ENCODE data around the gene SPTBN2.

SPTBN2 gene

DNA sequence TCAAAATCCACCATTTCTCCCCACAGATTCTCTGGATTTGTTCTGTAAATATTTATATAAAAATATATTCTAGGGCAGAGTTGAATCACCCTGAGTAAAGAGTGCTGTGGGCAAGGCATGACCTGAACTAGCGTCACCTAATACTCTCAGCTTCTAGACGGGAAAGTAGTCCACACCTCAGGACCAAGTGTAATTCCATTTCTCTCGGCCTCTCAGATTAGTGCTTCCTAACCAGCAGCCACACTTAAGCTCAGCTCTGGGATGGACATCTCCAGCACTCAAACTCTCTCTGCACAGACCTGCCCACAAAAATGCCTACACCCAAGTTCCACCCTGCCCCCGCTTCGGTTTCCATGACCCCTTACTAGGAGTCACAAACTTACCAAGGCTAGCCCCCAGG, 5.3 kb downstream of the SPTBN2 start:
- no peak for DNase-seq

DNA sequence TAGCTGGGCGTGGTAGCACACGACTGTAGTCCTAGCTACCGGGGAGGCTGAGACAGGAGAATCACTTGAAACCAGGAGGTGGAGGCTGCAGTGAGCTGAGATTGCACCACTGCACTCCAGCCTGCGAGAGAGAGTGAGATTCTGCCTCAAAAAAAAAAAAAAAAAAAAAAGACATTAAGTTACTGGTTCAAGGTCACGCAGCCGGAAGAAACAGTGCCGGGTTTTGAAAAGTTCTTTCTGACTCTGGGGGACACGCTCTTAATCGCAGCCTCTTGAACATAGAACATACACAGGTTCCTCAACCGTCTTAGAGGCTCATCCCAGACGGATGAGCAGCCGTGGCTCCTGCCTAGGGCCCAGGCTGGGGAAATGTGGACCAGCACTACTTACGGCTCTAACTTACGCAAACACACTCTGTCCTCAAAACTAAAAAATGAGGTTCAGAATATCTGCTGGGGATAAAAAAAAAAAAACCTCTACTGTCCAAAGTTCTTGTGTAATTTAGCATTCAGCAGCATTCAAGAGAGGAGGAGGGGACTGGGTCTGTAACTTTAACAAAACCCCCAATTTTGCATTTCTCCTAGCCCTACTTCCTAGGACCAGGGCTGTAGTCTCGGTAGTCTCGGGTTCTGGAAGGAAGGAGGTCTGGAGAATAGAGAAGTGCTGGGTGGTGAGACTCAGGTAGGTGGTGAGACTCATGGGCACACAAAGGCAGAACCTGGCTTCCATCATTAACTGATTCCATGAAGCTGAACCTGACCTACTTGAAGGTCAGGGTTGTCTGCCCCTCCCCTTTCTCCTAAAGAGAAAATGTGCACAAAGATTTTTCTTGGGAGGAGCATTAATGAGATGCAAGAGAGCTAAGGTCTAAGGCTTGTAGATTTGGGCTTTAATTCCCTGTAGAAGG, 6.0 kb downstream of the SPTBN2 start:
- no peak for DNase-seq

DNA sequence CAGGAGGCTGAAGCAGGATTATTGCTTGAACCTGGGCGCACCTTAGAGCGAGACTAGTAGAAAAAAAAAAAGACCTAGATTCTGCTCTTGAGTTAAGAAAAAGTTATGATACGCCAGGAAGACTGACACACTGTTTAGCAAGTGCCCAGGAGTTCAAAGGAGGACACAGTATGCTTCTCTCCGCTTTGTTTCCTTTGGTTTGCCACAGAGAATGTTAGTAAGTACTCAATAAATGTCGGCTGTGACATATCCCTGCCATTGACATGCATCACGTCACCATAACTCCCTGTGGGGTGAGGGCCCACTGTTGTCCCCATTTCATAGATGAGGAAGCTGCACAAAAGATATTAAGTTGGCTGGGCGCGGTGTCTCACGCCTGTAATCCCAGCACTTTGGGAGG, 7.1 kb downstream of the SPTBN2 start:
- DNase-seq, result no peak

DNA sequence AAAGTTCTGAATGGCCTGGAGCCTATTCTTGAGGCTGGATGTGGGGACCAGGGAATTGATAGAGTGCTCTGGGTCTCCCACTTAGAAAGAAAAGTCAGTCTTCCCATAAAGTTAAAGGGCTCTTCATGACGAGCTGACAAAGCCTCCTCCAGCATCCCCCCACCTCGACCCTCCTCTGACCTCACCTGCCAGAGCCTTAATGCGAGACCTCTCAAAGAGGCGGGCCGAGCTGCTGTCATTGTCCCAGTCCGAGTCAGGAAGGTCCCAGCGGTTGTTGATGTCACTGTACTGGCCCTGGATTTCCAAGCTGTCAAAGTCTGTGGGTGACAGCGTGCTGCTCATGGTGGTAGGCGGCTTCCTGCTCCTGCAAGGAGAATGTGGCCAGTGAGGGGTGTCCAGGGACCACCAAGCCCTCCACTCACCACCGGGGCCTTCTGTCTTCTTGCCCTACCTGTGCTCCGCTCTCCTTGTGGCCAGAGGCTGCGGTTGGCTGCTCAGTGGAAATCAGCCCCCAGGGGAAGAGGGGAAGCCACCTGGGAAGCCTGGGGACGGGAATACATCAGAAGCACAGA, 8.0 kb downstream of the SPTBN2 start:
- DNase-seq, result no peak

DNA sequence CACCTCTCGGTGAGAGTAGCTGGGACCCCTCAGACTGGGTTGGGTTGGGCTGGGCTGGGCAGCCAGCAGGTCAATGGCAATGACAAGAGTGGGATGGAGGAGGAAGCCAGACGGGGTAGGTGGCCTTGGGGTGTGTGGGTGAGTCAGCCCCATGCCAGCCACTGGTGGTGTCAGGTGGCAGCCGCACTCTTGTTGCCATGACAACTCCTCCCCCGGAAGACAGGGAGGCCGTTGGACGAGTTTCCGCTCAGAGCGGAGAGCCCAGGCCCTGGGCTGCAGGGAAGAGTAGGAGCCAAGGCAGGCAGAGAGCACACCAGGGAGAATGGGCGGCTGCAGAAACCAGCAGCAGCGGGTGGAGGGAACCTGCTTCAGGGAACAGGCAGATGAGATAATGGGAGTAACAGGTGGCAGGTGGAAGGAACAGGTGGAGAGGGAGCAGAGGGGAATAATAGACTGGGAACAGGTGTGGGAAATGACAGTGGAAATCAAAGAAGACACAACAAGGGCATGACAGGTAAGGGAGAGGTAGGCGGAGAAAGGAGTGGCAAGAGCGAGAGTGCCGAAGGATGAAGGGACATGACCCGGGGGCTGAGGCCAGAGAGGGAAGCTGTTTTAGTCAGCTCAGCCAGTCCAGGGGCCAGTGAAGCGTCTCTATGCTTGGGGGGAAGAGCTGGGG, 8.7 kb downstream of the SPTBN2 start:
- peak; percentile 86 for DNase-seq

DNA sequence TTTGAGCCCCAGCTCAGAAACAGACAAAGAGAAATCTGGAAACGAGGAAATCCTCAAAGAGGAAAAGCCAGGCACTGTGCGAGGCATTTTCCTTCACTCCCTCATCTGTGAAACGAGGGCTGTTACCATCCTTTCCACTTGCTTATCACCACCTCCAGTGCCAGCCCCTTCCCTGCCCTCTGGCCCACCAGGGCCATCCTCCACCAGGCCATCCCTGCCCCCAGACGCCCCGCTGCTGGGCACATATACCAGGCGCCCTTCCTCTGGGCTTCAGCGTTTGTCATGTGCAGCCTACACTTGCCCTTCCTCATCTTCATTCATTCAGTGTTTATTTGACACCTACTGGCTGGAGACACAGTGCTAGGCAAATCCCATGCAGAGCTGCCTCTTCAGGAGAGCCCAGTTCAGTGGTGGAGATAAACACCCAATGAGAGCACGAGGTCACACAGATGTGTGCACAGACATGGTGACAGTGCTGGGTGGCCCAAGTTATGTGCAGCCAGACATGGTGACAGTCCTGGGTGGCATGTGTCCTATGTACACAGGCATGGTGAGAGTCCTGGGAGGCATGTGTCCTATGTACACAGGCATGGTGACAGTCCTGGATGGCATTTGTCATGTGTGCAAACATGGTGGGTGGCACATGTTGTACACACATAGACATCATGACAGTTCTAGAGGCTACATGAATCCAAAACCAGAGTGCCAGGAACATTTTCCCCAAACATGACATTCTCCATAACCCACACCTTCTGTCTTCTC, 9.7 kb downstream of the SPTBN2 start:
- DNase-seq, result no peak

DNA sequence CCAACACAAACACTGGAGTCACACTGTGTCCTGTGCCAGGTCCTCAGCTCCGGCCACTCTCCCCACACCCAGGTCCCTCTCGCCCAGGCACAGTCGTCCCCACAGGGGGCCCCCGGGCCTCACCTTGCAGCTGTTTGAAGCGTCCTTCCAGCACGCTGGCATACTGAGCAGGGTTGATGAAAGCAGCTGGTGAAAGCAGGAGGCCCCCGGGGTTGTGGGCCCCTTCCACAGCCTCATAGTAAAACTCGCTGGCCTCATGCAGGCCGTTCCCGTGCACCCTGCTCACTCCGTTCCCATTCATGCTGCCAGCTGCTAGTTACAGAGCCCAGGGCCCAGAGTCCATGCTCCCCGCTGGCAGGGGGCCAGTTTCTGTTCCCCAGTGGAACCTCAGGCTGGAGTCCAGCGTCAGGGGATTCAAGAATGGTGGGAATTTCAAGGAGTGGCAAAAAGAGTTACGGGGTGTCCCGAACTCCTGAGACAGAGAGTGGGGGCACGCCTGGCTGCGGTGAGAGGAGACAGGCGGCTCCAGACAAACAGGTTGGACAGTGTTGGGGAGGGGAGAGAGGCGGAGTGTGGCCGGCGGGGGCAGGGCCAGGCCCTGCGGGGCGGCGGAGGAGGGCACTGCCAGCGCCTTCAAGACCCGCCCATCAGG, 10.6 kb downstream of the SPTBN2 start:
- DNase-seq, result no peak

DNA sequence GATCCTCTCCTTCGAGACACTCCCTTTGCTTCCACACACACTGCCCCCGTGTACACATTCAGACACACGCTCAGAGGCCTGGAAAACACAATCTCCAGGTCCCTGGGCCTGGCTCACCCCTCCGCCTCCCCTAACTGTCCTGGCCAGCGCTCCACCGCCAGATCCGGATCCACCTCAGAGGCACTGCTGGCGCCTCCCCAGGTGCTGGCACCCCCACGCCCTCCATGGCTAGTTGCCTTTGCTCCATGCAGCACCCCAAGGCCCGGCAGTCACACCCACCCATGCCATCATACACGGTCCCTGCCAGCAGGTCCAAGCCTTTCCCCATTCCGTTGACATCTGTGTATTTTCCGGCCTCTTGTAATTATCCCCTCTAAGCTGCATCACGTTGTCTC, 11.1 kb downstream of the SPTBN2 start:
- no peak for DNase-seq

DNA sequence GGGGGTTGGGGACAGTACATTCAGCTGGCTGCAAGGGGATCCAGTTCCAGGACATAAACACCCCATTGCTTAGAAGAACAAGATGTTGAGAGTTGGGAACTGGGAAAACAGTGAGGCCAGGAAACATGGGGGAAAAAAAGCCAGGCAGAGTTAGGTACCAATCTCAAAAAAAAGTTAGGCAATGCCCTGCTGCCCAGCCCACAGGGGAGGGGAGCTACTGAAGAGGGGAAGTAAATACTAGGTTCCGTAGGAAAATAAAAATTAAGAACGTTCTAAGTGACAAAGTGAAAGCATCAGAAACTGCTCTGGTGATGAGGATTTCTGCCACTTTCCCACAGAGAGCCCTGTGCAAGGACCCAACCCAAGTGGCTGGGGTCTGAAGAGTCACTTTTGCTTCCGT, 12.0 kb downstream of the SPTBN2 start:
- DNase-seq, result no peak

DNA sequence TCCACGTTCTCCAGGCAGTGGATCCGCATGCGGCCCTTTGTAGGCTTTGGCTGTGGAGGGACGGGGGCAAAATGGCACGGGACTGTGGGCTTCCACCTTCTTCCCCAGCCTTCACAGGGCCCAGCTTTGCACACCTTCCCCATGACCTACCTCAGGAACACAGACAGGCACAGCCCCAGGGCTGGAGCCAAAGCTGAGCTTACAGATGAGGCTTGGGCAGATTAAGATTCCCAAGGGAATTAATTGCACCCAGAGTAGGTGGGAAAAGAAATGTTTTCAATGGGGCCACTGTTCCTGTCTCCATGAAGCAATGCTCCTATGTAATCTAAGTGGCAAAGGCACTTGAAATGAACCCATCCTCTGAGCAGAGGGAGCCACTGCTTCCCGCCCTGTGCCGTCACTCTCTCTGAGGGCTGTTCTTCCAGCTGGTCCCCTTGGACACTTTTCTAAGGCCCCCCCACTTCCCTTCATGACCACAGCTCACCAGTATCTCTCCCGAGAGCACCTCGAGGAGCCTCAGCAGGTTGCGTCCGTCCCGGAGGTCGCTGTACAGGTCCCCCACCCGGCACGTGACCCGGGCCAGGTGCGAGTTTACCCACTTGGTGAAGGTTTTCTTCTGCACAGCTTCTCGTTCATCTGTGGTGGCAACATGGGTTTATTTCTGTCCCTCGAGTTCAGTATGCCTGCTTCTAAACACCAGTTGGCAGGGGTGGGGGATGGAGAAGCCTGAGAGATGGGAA, 13.5 kb downstream of the SPTBN2 start:
- DNase-seq, result no peak

DNA sequence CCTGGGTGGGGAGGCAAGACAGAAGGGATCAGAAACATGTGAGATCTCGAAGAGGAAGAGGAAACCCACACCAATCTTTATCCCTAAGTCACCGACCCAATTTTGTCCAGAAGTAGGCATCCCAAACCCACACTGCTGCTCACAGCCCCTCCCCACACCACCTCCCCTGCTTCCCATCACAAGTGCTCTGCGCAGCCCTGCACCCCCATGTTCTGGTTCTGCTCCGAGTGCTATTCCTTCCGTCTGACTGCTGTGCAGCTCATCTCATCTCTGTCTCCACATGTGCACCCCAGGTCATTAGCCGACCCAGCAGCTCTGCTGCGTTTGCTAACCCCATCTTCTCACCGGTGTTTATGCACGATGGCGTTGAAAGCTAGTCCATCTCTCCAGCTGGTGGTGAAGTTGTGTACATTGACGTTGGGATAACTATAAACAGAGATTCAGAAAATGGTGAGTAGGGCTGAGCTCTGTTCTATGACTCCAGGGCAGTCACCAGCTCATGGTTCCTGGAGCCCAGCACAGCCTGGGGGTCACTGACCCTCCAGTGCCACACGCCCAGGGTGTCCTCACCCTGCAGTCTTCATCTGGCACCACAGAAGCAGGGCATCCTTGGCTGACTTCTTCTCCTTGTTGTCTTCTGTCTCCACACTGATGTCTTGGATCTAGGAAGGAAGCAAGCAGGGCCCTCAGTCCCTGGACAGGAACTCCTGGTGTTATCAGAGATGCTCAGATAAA, 15.1 kb downstream of the SPTBN2 start:
- no peak for DNase-seq

DNA sequence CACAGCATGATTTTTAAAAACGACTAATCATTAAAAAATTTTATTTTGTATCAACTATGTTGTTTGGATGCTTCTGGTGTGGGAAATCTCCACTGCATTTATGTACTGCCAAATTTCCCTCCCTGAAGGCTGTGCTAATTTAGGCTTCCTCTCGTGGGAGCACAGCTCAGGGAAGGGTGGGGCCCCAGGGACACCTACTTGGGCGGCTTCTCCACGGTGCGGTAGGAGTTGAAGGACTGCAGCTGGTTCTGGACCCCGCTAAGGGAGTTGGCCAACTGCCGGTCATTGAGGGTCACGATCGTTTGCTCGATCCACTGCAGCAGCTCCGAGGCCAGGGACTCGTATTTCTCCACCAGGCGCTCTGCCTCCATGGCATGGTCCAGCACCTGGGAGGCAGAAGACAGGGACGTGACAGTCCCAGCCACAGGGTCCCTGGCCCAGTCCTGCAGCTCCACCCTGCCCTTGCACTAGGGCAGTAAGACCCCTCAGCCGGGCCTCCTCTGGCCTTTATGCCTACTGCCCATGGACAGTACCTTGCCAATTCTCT, 18.6 kb downstream of the SPTBN2 start:
- no peak for DNase-seq

DNA sequence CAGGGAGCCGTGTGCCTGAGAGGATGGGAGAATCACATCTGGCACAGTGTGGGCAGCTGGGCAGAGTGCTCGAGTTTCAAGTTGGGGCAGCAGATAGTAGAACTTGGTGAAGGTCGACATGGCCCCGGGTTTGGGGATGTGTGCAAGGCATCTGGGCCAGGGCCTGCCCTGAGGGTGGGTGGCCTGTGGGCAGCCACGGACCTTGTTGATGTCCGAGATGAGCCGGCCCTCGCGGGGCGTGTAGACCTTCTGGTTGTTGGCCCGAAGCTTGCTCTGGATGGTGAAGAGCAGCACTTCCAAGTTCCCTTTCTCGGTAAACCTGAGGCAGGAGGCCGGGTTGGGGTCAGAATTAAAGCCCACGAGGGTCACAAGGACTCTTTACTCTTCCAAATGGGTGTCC, 20.3 kb downstream of the SPTBN2 start:
- no peak for DNase-seq

DNA sequence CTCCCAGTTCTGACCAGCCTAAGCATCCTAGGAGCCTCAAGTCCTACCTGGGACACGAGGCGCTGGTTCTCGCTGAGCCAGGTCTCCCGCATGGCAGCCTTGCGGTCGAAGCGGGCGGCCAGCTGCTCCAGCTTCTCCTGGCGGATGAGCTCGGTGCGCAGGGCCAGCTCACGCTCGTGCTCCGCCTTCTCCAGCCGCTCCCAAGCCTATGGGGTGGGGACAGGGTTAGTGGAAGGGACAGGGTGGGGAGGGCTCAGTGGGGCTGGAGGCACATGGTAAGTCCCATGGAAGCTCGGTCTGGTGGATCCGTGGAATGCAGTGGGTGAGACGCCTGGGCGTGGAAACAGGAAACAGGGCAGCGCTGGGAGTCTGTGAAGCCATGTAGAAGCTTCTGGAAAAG, 20.9 kb downstream of the SPTBN2 start:
- DNase-seq, result no peak

DNA sequence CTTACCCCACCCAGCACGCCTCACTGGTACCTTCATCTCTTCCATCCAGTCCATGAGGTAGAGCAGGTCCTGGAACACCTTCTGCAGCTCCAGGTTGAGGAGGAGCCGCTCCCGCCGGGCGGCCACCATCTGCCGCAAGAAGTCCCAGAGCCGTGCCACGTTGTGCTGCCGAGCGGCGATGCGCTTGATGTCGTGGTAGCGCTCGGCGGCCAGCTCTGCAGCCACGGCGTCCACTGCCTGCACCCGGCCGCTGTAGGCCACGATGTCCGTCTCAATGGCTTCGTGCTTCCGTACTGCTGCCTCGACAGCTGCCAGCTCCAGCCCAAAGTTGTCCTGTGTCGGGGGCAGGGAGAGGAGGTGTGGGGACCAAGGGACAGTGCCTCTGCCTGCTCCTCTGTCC, 21.5 kb downstream of the SPTBN2 start:
- no peak for DNase-seq

DNA sequence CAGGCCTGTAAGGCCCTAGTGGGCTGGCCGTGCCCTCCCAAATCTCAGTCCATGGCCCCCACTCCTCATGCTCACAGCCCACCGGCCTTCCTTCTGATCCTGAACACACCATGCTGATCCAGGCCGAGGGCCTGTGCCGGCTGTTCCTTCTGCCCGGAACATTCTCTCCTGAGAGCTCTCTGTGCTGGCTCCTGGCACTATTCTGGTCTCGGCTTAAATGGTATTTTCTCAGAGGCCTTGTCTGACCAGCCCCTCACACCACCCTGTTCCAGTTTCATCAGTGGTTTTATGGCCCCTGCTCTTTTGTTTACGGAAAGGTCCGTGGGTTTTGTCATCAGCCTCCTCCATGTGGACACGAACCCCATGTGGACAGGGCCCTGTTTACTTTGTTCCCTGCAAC, 22.0 kb downstream of the SPTBN2 start:
- DNase-seq, result no peak

DNA sequence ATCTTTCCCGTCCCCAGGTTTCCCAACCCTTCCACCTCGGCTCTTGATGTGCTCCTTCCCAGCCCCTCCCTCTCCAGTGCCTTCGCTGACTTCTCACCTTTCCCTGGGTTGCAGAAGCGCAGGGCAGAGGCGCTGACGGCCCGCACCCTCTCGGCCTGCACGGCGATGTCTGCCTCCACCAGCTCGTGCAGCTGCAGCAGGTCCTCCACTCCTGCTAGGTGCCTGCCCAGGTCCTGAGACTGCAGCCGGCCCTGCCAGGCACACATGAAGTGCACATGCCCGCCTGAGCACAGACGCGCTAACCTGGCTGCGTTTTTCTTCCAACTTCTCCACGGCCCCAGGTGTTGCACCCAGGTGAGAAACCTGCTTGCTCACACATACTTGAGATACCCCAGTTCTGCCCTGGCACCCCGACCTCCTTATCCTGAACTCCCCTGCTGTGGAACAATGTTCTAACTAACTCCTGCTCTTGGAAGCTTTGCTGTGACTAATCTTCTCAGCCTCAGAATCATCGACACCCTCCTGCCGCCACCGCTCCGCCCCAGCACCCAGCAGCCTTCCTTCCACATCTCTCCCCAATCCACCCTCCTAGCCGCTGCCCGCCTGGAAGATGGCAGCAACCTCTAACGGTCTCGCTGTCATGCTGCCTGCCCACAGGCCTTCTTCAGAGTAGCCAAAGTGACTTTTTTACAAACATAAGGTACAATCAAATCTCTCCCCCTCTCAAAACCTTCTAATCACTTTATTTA, 23.3 kb downstream of the SPTBN2 start:
- DNase-seq, result no peak

DNA sequence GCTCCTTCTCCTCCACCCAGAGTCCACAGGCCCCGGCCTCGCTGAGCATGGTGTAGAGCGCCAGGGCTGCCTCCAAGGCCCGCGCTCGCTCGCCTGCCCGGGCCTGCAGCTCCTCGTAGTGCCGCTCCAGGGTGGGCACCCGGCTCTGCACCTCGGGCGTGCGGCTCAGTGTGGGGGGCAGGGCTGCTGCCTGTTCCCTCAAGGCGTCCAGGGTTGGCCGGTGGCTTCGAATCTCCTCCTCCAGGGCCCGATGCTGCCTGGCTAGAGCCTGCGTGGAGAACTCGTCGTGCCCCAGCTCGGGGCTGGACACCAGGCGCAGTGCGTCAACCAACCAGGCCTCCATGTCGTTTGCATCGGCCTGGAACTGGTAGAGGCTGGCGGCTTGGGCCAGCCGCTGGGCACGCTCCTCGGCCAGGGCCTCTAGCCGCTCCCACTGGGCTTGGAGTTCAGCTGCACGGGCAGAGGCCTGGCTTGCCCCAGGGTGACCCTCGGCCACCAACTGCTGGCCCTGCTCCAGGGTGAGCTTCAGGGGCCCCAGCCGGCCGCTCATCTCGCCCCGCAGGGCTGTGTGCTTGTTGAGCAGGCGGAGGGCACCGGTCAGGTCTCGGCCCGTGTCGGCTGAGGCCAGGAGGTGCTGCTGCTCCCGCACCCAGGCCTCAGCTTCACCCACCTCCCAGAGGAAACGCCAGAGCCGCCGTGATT, 24.2 kb downstream of the SPTBN2 start:
- no peak for DNase-seq

DNA sequence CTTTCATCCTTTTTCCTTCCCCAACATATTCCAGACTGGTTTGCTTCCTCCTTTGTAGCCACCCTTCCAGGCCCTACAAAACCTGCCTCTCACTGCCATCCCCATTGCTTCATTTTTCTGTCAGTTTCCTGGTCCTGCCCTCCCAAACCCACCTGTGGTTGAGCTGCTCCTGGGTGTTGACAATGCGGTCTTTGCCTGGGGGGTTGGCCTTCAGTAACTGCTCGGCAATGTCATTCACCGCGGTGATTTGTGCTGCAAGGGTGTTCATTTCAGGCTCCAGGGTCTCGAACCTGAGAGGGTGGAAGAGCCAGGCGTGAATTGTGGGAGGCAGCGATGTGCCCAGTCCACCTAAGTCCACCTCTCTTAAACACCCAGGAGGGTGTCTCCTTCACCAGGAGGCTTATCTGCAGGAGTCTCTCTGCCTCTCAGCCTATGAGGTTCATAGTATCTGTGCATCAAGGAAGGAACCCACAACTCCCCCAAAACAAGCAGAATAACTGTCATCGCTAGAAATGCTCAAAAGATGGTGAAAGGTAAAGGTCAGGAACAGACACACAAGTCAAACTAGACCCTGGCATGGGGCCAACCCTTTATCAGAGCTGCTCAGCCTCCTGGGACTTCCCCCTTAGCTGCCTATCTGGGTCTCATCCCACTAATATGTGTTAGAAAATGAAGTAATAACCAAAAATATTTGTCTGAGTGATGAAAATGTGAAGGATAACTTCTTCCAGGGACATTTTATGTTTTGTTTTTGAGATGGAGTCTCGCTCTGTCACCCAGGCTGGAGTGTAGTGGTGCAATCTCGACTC, 27.4 kb downstream of the SPTBN2 start:
- DNase-seq, result no peak

All from DMS79 treated with DMSO at 0.1 percent for 48 hours (cell line).